BJ (cell line): ENCODE results near the gene HFM1. TPM values are rescaled to one million over a fixed set of nuclear protein-coding genes. Genes with fewer than 3 reads are reported as not detected.
"Not testable (repeated sequence)": the region's sequence is repeated elsewhere in the genome, so short reads cannot be mapped to it uniquely, and the experiment has no call there.

Experiments used
- CTCF ChIA-PET: fragments of 350-600 bp; formaldehyde crosslinking; extraction: SDS; loops from one replicate; lab custom pipeline; 2021; ENCODE audit warnings: antibody characterized with exemption, inconsistent platforms; lab: Yijun Ruan, JAX
- POLR2A ChIA-PET: fragments of 300-600 bp; sonication (Branson Sonifier 250); formaldehyde crosslinking; extraction: SDS; loops from one replicate; lab custom pipeline; 2021; ENCODE audit warnings: antibody characterized with exemption; lab: Charles Lee
- DNase-seq: peaks from one replicate; pipeline ENCODE4 v3.0.0-alpha.2; 2011; ENCODE audit warnings: low read depth
- H3K27me3 ChIP-seq: 2 replicates; pipeline ENCODE4 v1.6.0; 2011; ENCODE audit warnings: low read length; ENCODE audit not compliant: control insufficient read depth, insufficient read depth
- H3K36me3 ChIP-seq: 2 replicates; pipeline ENCODE4 v1.5.1; 2011; ENCODE audit warnings: low read length; ENCODE audit not compliant: control insufficient read depth, insufficient read depth
- H3K4me3 ChIP-seq: 2 replicates; pipeline ENCODE4 v1.5.1; 2011; ENCODE audit warnings: low read depth, mild to moderate bottlenecking, control low read depth, low read length
- polyA plus RNA-seq: library from polyadenylated mRNA; depleted of rRNA; stranded (reverse); fragments of >200 nt; gene quantifications from 2 replicates; pipeline ENCODE4 v1.2.3, GENCODE V29; 2011
- TF ChIP-seq, protein P1 (sequence below): IDR thresholded peaks from 2 replicates; pipeline ENCODE4 v1.5.1; 2011; ENCODE audit warnings: low read depth, mild to moderate bottlenecking, control low read depth, inconsistent platforms, low read length, moderate library complexity; ENCODE audit not compliant: insufficient read depth

Gene HFM1
- polyA plus RNA-seq, 1 experiment, result not detected

GRCh38 chr1:91307784-91308409 is 96.7 kb downstream of the HFM1 start:
- H3K27me3 ChIP-seq, result no peaks in the 10 kb centered on the region
- no peak for DNase-seq
- CTCF ChIA-PET, result no interaction called here
- POLR2A ChIA-PET, result no interaction called here
- H3K4me3 ChIP-seq, result no peak overlapping the region
- TF ChIP-seq, protein P1, sequence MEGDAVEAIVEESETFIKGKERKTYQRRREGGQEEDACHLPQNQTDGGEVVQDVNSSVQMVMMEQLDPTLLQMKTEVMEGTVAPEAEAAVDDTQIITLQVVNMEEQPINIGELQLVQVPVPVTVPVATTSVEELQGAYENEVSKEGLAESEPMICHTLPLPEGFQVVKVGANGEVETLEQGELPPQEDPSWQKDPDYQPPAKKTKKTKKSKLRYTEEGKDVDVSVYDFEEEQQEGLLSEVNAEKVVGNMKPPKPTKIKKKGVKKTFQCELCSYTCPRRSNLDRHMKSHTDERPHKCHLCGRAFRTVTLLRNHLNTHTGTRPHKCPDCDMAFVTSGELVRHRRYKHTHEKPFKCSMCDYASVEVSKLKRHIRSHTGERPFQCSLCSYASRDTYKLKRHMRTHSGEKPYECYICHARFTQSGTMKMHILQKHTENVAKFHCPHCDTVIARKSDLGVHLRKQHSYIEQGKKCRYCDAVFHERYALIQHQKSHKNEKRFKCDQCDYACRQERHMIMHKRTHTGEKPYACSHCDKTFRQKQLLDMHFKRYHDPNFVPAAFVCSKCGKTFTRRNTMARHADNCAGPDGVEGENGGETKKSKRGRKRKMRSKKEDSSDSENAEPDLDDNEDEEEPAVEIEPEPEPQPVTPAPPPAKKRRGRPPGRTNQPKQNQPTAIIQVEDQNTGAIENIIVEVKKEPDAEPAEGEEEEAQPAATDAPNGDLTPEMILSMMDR, result no peak
- no peaks in the 10 kb centered on the region for H3K36me3 ChIP-seq

DNA sequence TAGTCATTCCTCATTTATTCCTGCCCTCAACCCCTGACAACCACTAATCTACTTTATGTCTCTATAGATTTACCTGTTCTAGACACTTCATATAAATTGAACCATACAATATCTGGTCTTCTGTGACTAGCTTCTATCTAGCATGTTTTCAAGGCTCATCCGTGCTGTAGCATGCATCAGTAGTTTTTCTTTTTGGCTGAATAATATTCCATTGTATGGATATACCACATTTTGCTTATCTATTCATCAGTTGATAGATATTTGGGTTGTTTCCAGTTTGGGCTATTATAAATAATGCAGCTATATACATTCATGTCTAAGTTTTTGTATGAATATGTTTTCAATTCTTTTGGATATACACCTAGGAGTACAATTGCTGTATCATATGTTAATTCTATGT is 101.5 kb downstream of the HFM1 start:
- Histone ChIP-seq H3K4me3 (no peak overlapping the region), H3K27me3 (no peaks in the 10 kb centered on the region), H3K36me3 (no peaks in the 10 kb centered on the region)
- TF ChIP-seq, protein P1, result no peak
- no peak for DNase-seq
- ChIA-PET CTCF (interaction anchor here (0.5 kb wide), 1 partner anchor 1157 kb away, joined by 5 read pairs; no protein-coding TSS in a partner anchor), POLR2A (no interaction called here)

DNA sequence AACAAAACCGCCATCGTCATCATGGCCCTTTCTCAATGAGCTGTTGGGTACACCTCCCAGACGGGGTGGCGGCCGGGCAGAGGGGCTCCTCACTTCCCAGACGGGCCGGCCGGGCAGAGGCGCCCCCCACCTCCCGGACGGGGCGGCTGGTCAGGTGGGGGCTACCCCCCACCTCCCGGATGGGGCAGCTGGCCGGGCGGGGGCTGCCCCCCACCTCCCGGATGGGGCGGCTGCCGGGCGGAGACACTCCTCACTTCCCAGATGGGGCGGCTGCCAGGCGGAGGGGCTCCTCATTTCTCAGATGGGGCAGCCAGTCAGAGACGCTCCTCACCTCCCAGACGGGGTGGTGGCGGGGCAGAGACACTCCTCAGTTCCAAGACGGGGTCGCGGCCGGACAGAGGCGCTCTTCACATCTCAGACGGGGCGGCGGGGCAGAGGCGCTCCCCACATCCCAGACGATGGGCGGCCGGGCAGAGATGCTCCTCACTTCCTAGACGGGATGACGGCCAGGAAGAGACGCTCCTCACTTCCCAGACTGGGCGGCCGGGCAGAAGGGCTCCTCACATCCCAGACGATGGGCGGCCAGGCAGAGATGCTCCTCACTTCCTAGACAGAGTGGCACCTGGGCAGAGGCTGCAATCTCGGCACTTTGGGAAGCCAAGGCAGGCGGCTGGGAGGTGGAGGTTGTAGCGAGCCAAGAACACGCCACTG is 115.6 kb downstream of the HFM1 start:
- H3K4me3 ChIP-seq, H3K36me3 ChIP-seq, DNase-seq, H3K27me3 ChIP-seq, CTCF ChIA-PET, POLR2A ChIA-PET: not testable (repeated sequence)

DNA sequence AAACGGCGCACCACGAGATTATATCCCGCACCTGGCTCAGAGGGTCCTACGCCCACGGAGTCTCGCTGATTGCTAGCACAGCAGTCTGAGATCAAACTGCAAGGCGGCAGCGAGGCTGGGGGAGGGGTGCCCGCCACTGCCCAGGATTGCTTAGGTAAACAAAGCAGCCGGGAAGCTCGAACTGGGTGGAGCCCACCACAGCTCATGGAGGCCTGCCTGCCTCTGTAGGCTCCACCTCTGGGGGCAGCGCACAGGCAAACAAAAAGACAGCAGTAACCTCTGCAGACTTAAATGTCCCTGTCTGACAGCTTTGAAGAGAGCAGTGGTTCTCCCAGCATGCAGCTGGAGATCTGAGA is 117.7 kb downstream of the HFM1 start:
- H3K4me3 ChIP-seq, H3K36me3 ChIP-seq, CTCF ChIA-PET: not testable (repeated sequence)

DNA sequence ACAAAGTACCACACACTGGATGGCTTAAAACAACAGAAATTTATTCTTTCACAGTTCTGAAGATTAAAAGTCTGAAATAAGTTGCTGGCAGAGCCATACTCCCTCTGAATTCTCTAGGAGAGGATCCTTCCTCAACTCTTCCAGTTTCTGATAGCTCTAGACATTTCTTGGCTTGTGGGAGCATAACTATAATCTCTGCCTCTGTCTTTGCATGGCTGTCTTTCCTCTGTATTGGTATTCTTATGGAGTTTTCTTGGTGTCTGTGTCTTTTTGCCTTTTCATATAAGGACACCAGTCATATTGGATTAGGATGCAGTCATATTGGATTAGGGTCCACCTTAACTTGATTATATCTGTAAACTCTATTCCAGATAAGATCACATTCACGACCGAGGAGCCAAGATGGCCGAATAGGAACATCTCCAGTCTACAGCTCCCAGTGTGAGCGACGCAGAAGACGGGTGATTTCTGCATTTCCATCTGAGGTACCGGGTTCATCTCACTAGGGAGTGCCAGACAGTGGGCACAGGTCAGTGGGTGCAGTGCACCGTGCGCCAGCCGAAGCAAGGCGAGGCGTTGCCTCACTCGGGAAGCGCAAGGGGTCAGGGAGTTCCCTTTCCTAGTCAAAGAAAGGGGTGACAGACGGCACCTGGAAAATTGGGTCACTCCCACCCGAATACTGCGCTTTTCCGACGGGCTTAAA is 118.2 kb downstream of the HFM1 start:
- CTCF ChIA-PET, H3K4me3 ChIP-seq, H3K27me3 ChIP-seq, POLR2A ChIA-PET, DNase-seq, H3K36me3 ChIP-seq: not testable (repeated sequence)

More for the DNA sequence above, 117.7 kb downstream of the HFM1 start:
- DNase-seq, POLR2A ChIA-PET, H3K27me3 ChIP-seq: not testable (repeated sequence)

DNA sequence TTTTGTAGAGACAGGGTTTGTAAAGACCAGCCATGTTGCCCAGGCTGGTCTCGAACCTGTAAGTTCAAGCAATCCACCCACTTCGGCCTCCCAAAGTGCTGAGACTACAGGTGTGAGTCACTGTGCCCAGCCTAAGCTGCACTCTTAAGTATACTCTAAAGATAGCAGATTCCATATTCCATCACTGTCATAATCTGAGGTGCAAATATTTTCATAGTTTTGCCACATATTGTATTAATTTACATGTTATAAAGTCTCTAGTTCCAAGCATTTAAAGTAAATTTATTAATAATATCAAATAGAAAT is 121.3 kb downstream of the HFM1 start:
- DNase-seq, result no peak
- H3K27me3 ChIP-seq, result no peaks in the 10 kb centered on the region
- POLR2A ChIA-PET, result no interaction called here
- no peaks in the 10 kb centered on the region for H3K36me3 ChIP-seq
- TF ChIP-seq, protein P1, result no peak
- H3K4me3 ChIP-seq, result no peak overlapping the region
- CTCF ChIA-PET, result interaction anchor here (1.2 to 2.1 kb wide), 6 partner anchors 55 to 645 kb away, joined by 3 to 9 read pairs (median 4); partner anchors contain the start of gene HFM1
